ENCODE measurements around the gene VIL1. TPM values are rescaled to one million over a fixed set of nuclear protein-coding genes. Genes with fewer than 3 reads are reported as not detected.

The VIL1 gene
- total and polyA plus RNA-seq, 2 of the 4 experiments (the other 2 are of a cell fraction): not detected

GRCh38 chr2:218398437-218399390 is 20.2 kb upstream of the VIL1 start:
- TF ChIP-seq MXI1 (IDR thresholded peaks at IDR 0.05; ENCODE audit: borderline replicate concordance, low read depth, low read length) (no peak), RCOR1 (IDR thresholded peaks at IDR 0.05; ENCODE audit: insufficient replicate concordance, low read length) (no peak), MAZ (IDR thresholded peaks at IDR 0.05; ENCODE audit: borderline replicate concordance, low read depth, low read length) (peak; percentile 66; the same call in 1 of the 2 replicates), MAFK (IDR thresholded peaks at IDR 0.05; ENCODE audit: low read depth, low read length) (no peak), RAD21 (IDR thresholded peaks at IDR 0.05; ENCODE audit: low read length) (no peak), USF2 (IDR thresholded peaks at IDR 0.05; ENCODE audit: low read depth, low read length) (no peak)
- H3K27me3 ChIP-seq (ENCODE audit: control insufficient read depth, insufficient read depth, low read length): no peaks in the 10 kb centered on the region
- CTCF ChIA-PET: no interaction called here
- no TSS peak for BruUV-seq (replicated peaks)
- H3K4me3 ChIP-seq (ENCODE audit: insufficient read depth, low read depth, low read length): peak overlapping the region; percentile 96
- in situ Hi-C loops (cut with MboI; ENCODE audit: low sequenced_read_pairs) (loop anchor here (10.0 kb wide), 1 partner anchor 124 kb away; the partner anchor contains the start of genes AAMP and PNKD), dilution Hi-C loops (cut with HindIII; ENCODE audit: low sequenced_read_pairs, unreplicated experiment) (no loop called here), intact Hi-C loops (cut with micrococcal nuclease) (no loop called here)
- DNase-seq (peak; percentile 45), ATAC-seq (ENCODE audit: low read depth) (peak; percentile 2; the same call in 1 of the 2 replicates)
- H3K23ac ChIP-seq (ENCODE audit: low read depth, low read length): peak overlapping the region; percentile 95
- peak overlapping the region; percentile 70 to 98 for H4K8ac ChIP-seq (ENCODE audit: low read depth in 2 of 2, low read length in 2 of 2)
- H3K27ac ChIP-seq (ENCODE audit: insufficient read depth, low read length): peak overlapping the region; percentile 99
- peak overlapping the region; percentile 92 for H3K9ac ChIP-seq (ENCODE audit: low read depth, low read length)
- H3K4me1 ChIP-seq (ENCODE audit: control insufficient read depth, insufficient read depth, low read length): peaks cover 25% of the 10 kb centered on the region
- 8% methylated on average over 29 of the region's 95 CpGs; no CpG with 5 or more reads in 1 of the 2 experiments for WGBS, 2 experiments (ENCODE audit: extremely low coverage in 2 of 2, insufficient read length in 1 of 2)
- H4K5ac ChIP-seq (ENCODE audit: low read depth, low read length): peak overlapping the region; percentile 98
- H3K18ac ChIP-seq (ENCODE audit: low read depth, low read length): peak overlapping the region; percentile 85
- H2AFZ ChIP-seq (replicated peaks; ENCODE audit: low read length, poor library complexity): peak overlapping the region; percentile 82
- H2BK15ac ChIP-seq (ENCODE audit: low read depth, low read length): peak overlapping the region; percentile 75; the same call in 2 of the 3 replicates
- H3K79me1 ChIP-seq (ENCODE audit: low read depth in 1 of 2, low read length in 2 of 2): peaks cover 6 to 26% of the 10 kb centered on the region in 2 experiments; a peak in 3 of 4 replicates
- H3K9me1 ChIP-seq (ENCODE audit: insufficient read depth, low read length): 0 out of 2 replicates have a peak, but pooled peaks cover 2% of the 10 kb centered on the region
- peak overlapping the region; percentile 14 for H2BK20ac ChIP-seq (ENCODE audit: low read depth, low read length)
- H2BK5ac ChIP-seq (ENCODE audit: low read depth, low read length, poor library complexity, severe bottlenecking): peak overlapping the region; percentile 98
- peak overlapping the region; percentile 76 for H3K56ac ChIP-seq (ENCODE audit: extremely low read depth, insufficient read depth, low read length)
- peak overlapping the region; percentile 98 for H3K14ac ChIP-seq (replicated peaks; ENCODE audit: low read depth, low read length)
- H3K4ac ChIP-seq (ENCODE audit: low read depth, low read length): peak overlapping the region; percentile 99
- H3K9me3 ChIP-seq (ENCODE audit: control insufficient read depth, insufficient read depth, low read length): no peaks in the 10 kb centered on the region
- peak overlapping the region; percentile 90 for H3K4me2 ChIP-seq (ENCODE audit: low read depth, low read length)
- H4K20me1 ChIP-seq (ENCODE audit: insufficient read depth, low read length): peaks cover 13% of the 10 kb centered on the region; the same call in 1 of the 2 replicates
- H2BK120ac ChIP-seq (ENCODE audit: low read depth, low read length): peak overlapping the region; percentile 97
- POLR2A ChIA-PET (ENCODE audit: unreplicated experiment): no interaction called here
- H3K36me3 ChIP-seq (ENCODE audit: control insufficient read depth, insufficient read depth, low read length): peaks cover 17% of the 10 kb centered on the region; the same call in 1 of the 2 replicates
- peak overlapping the region; percentile 98 for H2AK5ac ChIP-seq (ENCODE audit: low read depth, low read length)
- peak overlapping the region; percentile 99 for H4K91ac ChIP-seq (ENCODE audit: insufficient read depth, low read depth, low read length)
- H2AK9ac ChIP-seq (replicated peaks; ENCODE audit: low read depth, low read length, poor library complexity): peak overlapping the region; percentile 96
